Measurements from ENCODE around the gene BAK1.

The BAK1 gene

GRCh38 chr6:33578588-33579011 lies 1.5 kb downstream of the BAK1 start:
- TF ChIP-seq, protein P1, sequence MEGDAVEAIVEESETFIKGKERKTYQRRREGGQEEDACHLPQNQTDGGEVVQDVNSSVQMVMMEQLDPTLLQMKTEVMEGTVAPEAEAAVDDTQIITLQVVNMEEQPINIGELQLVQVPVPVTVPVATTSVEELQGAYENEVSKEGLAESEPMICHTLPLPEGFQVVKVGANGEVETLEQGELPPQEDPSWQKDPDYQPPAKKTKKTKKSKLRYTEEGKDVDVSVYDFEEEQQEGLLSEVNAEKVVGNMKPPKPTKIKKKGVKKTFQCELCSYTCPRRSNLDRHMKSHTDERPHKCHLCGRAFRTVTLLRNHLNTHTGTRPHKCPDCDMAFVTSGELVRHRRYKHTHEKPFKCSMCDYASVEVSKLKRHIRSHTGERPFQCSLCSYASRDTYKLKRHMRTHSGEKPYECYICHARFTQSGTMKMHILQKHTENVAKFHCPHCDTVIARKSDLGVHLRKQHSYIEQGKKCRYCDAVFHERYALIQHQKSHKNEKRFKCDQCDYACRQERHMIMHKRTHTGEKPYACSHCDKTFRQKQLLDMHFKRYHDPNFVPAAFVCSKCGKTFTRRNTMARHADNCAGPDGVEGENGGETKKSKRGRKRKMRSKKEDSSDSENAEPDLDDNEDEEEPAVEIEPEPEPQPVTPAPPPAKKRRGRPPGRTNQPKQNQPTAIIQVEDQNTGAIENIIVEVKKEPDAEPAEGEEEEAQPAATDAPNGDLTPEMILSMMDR (IDR thresholded peaks at IDR 0.05; ENCODE audit: borderline replicate concordance, control extremely low read depth, extremely low read depth, insufficient read depth, missing control alignments) = no peak
- peak; percentile 69 for DNase-seq (ENCODE audit: low spot score)
- in situ Hi-C loops (cut with MboI; ENCODE audit: low sequenced_read_pairs, unreplicated experiment) = no loop called here

GRCh38 chr6:33578164-33578563 lies 1.9 kb downstream of the BAK1 start:
- TF ChIP-seq, protein P1 (IDR thresholded peaks at IDR 0.05; ENCODE audit: borderline replicate concordance, control extremely low read depth, extremely low read depth, insufficient read depth, missing control alignments) = no peak
- in situ Hi-C loops (cut with MboI; ENCODE audit: low sequenced_read_pairs, unreplicated experiment) = no loop called here
- no peak for DNase-seq (ENCODE audit: low spot score)

GRCh38 chr6:33577718-33578117 lies 2.4 kb downstream of the BAK1 start:
- no peak for DNase-seq (ENCODE audit: low spot score)
- in situ Hi-C loops (cut with MboI; ENCODE audit: low sequenced_read_pairs, unreplicated experiment) = no loop called here
- TF ChIP-seq, protein P1 (IDR thresholded peaks at IDR 0.05; ENCODE audit: borderline replicate concordance, control extremely low read depth, extremely low read depth, insufficient read depth, missing control alignments) = no peak

GRCh38 chr6:33577106-33577535 lies 3.0 kb downstream of the BAK1 start:
- DNase-seq (ENCODE audit: low spot score) = no peak
- TF ChIP-seq, protein P1 (IDR thresholded peaks at IDR 0.05; ENCODE audit: borderline replicate concordance, control extremely low read depth, extremely low read depth, insufficient read depth, missing control alignments) = no peak
- in situ Hi-C loops (cut with MboI; ENCODE audit: low sequenced_read_pairs, unreplicated experiment) = no loop called here

DNA sequence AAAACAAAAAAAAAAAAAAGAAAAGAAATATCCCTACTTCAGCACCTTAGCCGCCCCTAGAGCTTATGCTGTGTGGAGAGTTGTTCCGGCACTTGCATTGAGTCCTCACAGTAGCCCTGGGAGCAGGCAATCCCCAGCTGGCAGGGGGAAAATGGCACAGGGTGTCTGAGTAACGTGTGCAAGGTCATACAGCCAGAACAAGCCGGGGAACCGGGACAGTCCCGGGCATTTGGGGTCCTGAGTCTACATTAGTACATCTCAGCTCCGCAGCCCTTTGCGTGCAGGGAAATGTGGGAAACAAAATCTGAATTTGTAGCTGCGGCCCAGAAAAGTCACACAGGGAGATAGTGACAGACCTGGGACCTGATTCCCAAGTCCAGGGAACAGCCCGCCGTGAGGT lies 3.4 kb downstream of the BAK1 start:
- no peak for DNase-seq (ENCODE audit: low spot score)
- TF ChIP-seq, protein P1 (IDR thresholded peaks at IDR 0.05; ENCODE audit: borderline replicate concordance, control extremely low read depth, extremely low read depth, insufficient read depth, missing control alignments) = no peak
- in situ Hi-C loops (cut with MboI; ENCODE audit: low sequenced_read_pairs, unreplicated experiment) = no loop called here

DNA sequence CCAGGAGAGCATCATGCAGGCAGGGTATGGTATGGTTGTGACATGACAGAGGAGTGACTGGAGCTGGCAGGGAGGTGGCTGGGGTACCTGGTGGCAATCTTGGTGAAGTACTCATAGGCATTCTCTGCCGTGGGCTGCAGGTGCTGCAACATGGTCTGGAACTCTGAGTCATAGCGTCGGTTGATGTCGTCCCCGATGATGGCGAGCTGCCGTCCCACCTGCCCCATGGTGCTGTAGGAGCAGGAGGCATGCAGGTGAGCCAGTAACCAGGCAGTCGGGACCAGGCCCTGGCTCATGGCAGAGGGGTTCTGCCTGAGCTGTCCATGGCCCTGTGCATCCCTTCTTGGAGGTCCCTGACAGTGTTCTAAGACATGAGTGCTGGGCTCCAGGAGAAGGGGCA lies 4.9 kb downstream of the BAK1 start:
- TF ChIP-seq, protein P1 (IDR thresholded peaks at IDR 0.05; ENCODE audit: borderline replicate concordance, control extremely low read depth, extremely low read depth, insufficient read depth, missing control alignments) = no peak
- in situ Hi-C loops (cut with MboI; ENCODE audit: low sequenced_read_pairs, unreplicated experiment) = no loop called here
- DNase-seq (ENCODE audit: low spot score) = no peak

Measured in GM13976 (cell line).